Thoracic aorta (tissue), 2 donors: ENCODE measurements around the gene INO80C. TPM values are rescaled to one million over a fixed set of nuclear protein-coding genes. Genes with fewer than 3 reads are reported as not detected.

ENCODE experiments used
- ATAC-seq: fragments of 150-250 bp; one replicate; pipeline ENCODE4 v1.8.0; 2017; ENCODE audit warnings: low read depth; ENCODE audit not compliant: insufficient number of reproducible peaks, low FRiP score
- DNase-seq: peaks from one replicate; pipeline ENCODE4 v3.0.0-alpha.2; 2020; ENCODE audit warnings: low spot score
- H3K27ac ChIP-seq, 2 donors: fragments of 200-600 bp; sonication (generic); 1 replicate in 1 of 2; 2 replicates in 1 of 2; pipeline ENCODE4 v1.5.1; 2016; ENCODE audit warnings: mild to moderate bottlenecking in 2 of 2, moderate library complexity in 2 of 2
- H3K27me3 ChIP-seq: fragments of 200-600 bp; sonication (generic); replicated peaks from 2 replicates; pipeline ENCODE4 v1.6.0; 2016; ENCODE audit warnings: mild to moderate bottlenecking; ENCODE audit not compliant: insufficient read depth
- H3K36me3 ChIP-seq: fragments of 200-600 bp; sonication (generic); one replicate; pipeline ENCODE4 v1.5.1; 2016
- H3K4me1 ChIP-seq, 2 donors: fragments of 200-600 bp; sonication (generic); 1 replicate in 1 of 2; 2 replicates in 1 of 2; pipeline versions ENCODE4 v1.5.1 to v1.6.0; 2016; ENCODE audit warnings: low read depth in 2 of 2, mild to moderate bottlenecking in 1 of 2; ENCODE audit not compliant: control insufficient read depth in 1 of 2
- H3K4me3 ChIP-seq: fragments of 200-600 bp; sonication (generic); 2 replicates; pipeline ENCODE4 v1.5.1; 2016; ENCODE audit warnings: mild to moderate bottlenecking
- H3K9me3 ChIP-seq: fragments of 200-600 bp; sonication (generic); 2 replicates; pipeline ENCODE4 v1.5.1; 2016
- CTCF ChIP-seq: fragments of 200-600 bp; sonication (generic); IDR thresholded peaks from one replicate; pipeline ENCODE4 v1.5.1; 2019; ENCODE audit warnings: antibody characterized with exemption
- total RNA-seq, 2 donors: library from RNA; depleted of rRNA; stranded (reverse); fragments of >200 nt; gene quantifications; one replicate each; pipeline versions ENCODE4 v1.1.0 to v1.2.3, GENCODE V29; 2016

Gene INO80C
- total RNA-seq, 2 donors from 2014 or later, result 3.0 to 7.3 TPM

GRCh38 chr18:35459997-35460396 is 37.8 kb downstream of the INO80C start:
- H3K4me1 ChIP-seq, result peaks cover 19 to 48% of the 10 kb centered on the region in 2 donors
- ATAC-seq, result no peak

DNA sequence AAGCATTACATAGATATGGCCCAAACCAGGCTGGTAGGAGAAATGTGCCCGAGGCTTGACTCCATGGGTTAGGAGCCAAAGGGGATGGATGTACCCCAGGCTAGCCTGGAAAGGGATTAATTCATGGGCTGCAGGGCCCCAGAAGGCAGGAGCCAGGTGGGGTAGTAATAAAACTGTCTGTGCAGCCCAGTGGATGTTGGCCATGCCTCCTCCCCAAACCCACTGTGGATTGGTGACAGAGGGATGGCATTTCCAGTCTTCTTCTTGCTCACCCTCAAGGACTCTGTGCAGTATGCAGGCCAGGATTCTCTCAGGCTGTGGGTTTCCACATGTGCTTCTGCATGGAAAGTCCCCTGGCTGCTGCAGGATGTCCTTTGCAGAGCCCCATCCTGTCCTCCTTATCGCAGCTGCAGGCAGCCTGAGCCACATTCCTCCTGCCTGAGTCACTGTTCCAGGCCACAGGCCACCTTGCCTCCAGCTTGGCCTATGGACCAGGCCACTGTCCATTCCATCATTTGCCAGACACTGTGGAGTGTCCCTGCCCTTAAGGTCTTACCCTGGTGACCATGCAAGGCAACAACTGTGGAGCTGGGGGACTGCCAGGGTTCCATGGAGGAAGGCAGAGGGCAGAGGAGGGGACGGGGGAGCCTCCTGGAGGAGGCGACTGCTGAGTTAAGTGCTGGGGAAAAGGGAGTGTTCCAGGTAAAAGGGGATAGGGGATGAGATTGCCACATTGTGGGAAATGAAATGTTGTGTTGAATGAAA is 38.9 kb downstream of the INO80C start:
- Histone ChIP-seq H3K4me1 (peaks cover 19 to 48% of the 10 kb centered on the region in 2 donors), H3K27me3 (no peaks in the 10 kb centered on the region), H3K36me3 (no peaks in the 10 kb centered on the region), H3K9me3 (no peaks in the 10 kb centered on the region), H3K4me3 (no peak overlapping the region), H3K27ac (no peak overlapping the region)
- DNase-seq (no peak), ATAC-seq (no peak)
- TF ChIP-seq CTCF, result no peak

More at GRCh38 chr18:35459997-35460396, 37.8 kb downstream of the INO80C start:
- H3K27ac ChIP-seq, result no peak overlapping the region
- DNase-seq, result no peak
- H3K36me3 ChIP-seq, result no peaks in the 10 kb centered on the region
- no peak overlapping the region for H3K4me3 ChIP-seq
- TF ChIP-seq CTCF, result no peak
- H3K27me3 ChIP-seq, result no peaks in the 10 kb centered on the region
- no peaks in the 10 kb centered on the region for H3K9me3 ChIP-seq

GRCh38 chr18:35458271-35458670 is 39.5 kb downstream of the INO80C start:
- TF ChIP-seq CTCF, result no peak
- DNase-seq (no peak), ATAC-seq (no peak)
- Histone ChIP-seq H3K27ac (no peak overlapping the region), H3K4me3 (no peak overlapping the region), H3K36me3 (no peaks in the 10 kb centered on the region), H3K4me1 (peaks cover 19 to 48% of the 10 kb centered on the region in 2 donors), H3K9me3 (no peaks in the 10 kb centered on the region), H3K27me3 (no peaks in the 10 kb centered on the region)

DNA sequence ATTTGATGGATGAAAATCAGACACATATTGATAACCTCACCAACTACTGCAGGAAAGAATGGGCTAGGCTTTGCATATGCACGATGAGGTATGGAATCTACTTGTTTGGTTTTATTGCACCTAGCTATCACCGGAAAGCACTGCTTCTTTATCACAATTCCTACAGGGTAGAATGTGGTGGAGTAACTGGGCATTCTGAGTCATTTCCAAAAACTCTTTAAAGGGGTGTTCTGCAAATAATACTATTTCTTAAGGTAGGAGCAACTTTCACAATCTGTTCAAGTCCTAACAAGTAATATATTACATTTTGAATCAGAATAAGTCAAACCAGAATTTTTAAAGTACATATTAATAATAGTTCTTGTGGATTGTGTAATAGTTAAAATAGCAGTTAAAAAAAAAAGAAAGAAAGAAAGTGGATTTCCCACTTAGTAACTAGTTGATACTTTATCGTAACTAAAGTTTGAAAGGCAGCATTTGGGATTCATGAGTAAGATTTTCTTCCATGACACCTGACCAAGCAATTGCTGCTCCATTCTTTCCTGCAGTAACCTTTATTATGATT is 40.5 kb downstream of the INO80C start:
- Histone ChIP-seq H3K4me3 (no peak overlapping the region), H3K36me3 (no peaks in the 10 kb centered on the region), H3K9me3 (no peaks in the 10 kb centered on the region), H3K27ac (no peak overlapping the region), H3K27me3 (no peaks in the 10 kb centered on the region), H3K4me1 (peaks cover 18 to 42% of the 10 kb centered on the region in 2 donors)
- TF ChIP-seq CTCF, result no peak
- no peak for DNase-seq
- ATAC-seq, result no peak

DNA sequence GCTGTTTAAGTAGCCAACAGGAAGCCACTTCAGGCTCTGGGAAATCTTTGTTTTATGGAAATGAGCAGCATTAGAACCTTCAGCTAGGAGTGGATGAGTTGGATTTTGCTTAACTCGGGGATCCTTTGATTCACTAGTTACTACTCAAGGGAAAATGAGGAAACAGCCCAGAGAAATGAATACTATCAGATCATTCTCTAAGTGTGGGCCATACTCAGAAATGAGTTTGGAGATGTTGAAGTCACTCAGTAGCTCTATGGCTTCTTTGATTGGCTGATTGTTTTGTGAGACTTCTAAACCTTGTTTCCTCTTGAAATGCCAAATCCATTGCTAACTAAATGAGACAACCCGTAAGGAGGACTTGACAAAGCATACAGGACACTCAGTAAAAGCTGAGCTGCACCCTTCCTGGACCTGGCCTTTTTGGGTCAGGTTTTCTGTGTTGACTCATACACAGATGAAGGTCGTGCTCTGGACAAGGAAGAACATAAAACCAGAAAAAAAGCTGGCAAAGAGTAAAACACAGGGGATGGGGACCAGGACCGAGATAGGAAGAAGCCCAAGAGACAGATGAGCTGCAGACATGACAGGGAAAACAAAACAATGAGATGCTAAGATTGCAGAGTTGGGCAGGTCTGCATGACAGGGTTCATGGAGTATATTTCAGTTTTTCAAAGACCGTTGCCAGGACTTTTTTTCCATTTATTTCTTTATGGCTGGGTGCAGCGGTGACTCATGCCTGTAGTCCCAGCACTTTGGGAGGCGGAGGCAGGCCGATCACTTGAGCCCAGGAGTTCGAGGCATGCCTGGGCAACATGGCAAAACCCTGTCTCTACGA is 41.6 kb downstream of the INO80C start:
- ATAC-seq, result peak; percentile 57
- Histone ChIP-seq H3K27ac (peak overlapping the region; percentile 3 to 39), H3K27me3 (no peaks in the 10 kb centered on the region)

More for the DNA sequence above, 41.6 kb downstream of the INO80C start:
- Histone ChIP-seq H3K4me3 (no peak overlapping the region), H3K9me3 (no peaks in the 10 kb centered on the region), H3K4me1 (peaks cover 14 to 32% of the 10 kb centered on the region in 2 donors), H3K36me3 (no peaks in the 10 kb centered on the region)
- DNase-seq, result no peak
- no peak for TF ChIP-seq CTCF
